ENCODE results near the gene ZNF618.
"Not testable (repeated sequence)": the region's sequence is repeated elsewhere in the genome, so short reads cannot be mapped to it uniquely, and the experiment has no call there.

Gene ZNF618

GRCh38 chr9:113995401-113995800 is 119.3 kb downstream of the ZNF618 start:
- no peaks in the 10 kb centered on the region for H3K27me3 ChIP-seq (ENCODE audit: control insufficient read depth, insufficient read depth, low read length)
- H3K36me3 ChIP-seq (ENCODE audit: control insufficient read depth, insufficient read depth, low read length): no peaks in the 10 kb centered on the region
- H3K4me1 ChIP-seq (ENCODE audit: control insufficient read depth, insufficient read depth, low read length): no peaks in the 10 kb centered on the region
- no peak overlapping the region for H3K9ac ChIP-seq (ENCODE audit: low read depth, low read length)
- H3K4me3 ChIP-seq (ENCODE audit: low read depth, low read length): no peak overlapping the region
- no peaks in the 10 kb centered on the region for H3K9me3 ChIP-seq (ENCODE audit: control insufficient read depth, insufficient read depth, low read length)

- Histone ChIP-seq H3K27me3 (ENCODE audit: control insufficient read depth, insufficient read depth, low read length) (no peaks in the 10 kb centered on the region), H3K4me3 (ENCODE audit: low read depth, low read length) (no peak overlapping the region), H3K4me1 (ENCODE audit: control insufficient read depth, insufficient read depth, low read length) (no peaks in the 10 kb centered on the region), H3K9me3 (ENCODE audit: control insufficient read depth, insufficient read depth, low read length) (no peaks in the 10 kb centered on the region), H3K36me3 (ENCODE audit: control insufficient read depth, insufficient read depth, low read length) (no peaks in the 10 kb centered on the region), H3K9ac (ENCODE audit: low read depth, low read length) (no peak overlapping the region)
Observed at GRCh38 chr9:113995963-113996362, 119.9 kb downstream of the ZNF618 start.

GRCh38 chr9:113996531-113997001 is 120.5 kb downstream of the ZNF618 start:
- Histone ChIP-seq H3K4me3 (ENCODE audit: low read depth, low read length) (no peak overlapping the region), H3K4me1 (ENCODE audit: control insufficient read depth, insufficient read depth, low read length) (no peaks in the 10 kb centered on the region), H3K27me3 (ENCODE audit: control insufficient read depth, insufficient read depth, low read length) (no peaks in the 10 kb centered on the region), H3K36me3 (ENCODE audit: control insufficient read depth, insufficient read depth, low read length) (no peaks in the 10 kb centered on the region), H3K9ac (ENCODE audit: low read depth, low read length) (no peak overlapping the region), H3K9me3 (ENCODE audit: control insufficient read depth, insufficient read depth, low read length) (no peaks in the 10 kb centered on the region)

GRCh38 chr9:113997064-113997463 is 121.0 kb downstream of the ZNF618 start:
- H3K27me3 ChIP-seq (ENCODE audit: control insufficient read depth, insufficient read depth, low read length); H3K4me3 ChIP-seq (ENCODE audit: low read depth, low read length); H3K36me3 ChIP-seq (ENCODE audit: control insufficient read depth, insufficient read depth, low read length); H3K4me1 ChIP-seq (ENCODE audit: control insufficient read depth, insufficient read depth, low read length); H3K9me3 ChIP-seq (ENCODE audit: control insufficient read depth, insufficient read depth, low read length); H3K9ac ChIP-seq (ENCODE audit: low read depth, low read length): not testable (repeated sequence)

- no peak overlapping the region for H3K4me3 ChIP-seq (ENCODE audit: low read depth, low read length)
- no peak overlapping the region for H3K9ac ChIP-seq (ENCODE audit: low read depth, low read length)
- no peaks in the 10 kb centered on the region for H3K36me3 ChIP-seq (ENCODE audit: control insufficient read depth, insufficient read depth, low read length)
- H3K4me1 ChIP-seq (ENCODE audit: control insufficient read depth, insufficient read depth, low read length): no peaks in the 10 kb centered on the region
- no peaks in the 10 kb centered on the region for H3K9me3 ChIP-seq (ENCODE audit: control insufficient read depth, insufficient read depth, low read length)
- H3K27me3 ChIP-seq (ENCODE audit: control insufficient read depth, insufficient read depth, low read length): no peaks in the 10 kb centered on the region
Observed at GRCh38 chr9:113997610-113998009, 121.5 kb downstream of the ZNF618 start.

GRCh38 chr9:113998114-113998513 is 122.0 kb downstream of the ZNF618 start:
- H3K4me1 ChIP-seq (ENCODE audit: control insufficient read depth, insufficient read depth, low read length): no peaks in the 10 kb centered on the region
- no peaks in the 10 kb centered on the region for H3K27me3 ChIP-seq (ENCODE audit: control insufficient read depth, insufficient read depth, low read length)
- no peaks in the 10 kb centered on the region for H3K36me3 ChIP-seq (ENCODE audit: control insufficient read depth, insufficient read depth, low read length)
- H3K9me3 ChIP-seq (ENCODE audit: control insufficient read depth, insufficient read depth, low read length): no peaks in the 10 kb centered on the region
- no peak overlapping the region for H3K9ac ChIP-seq (ENCODE audit: low read depth, low read length)
- H3K4me3 ChIP-seq (ENCODE audit: low read depth, low read length): no peak overlapping the region

GRCh38 chr9:113998525-113999255 is 122.6 kb downstream of the ZNF618 start:
- Histone ChIP-seq H3K36me3 (ENCODE audit: control insufficient read depth, insufficient read depth, low read length) (no peaks in the 10 kb centered on the region), H3K27me3 (ENCODE audit: control insufficient read depth, insufficient read depth, low read length) (no peaks in the 10 kb centered on the region), H3K4me3 (ENCODE audit: low read depth, low read length) (no peak overlapping the region), H3K9ac (ENCODE audit: low read depth, low read length) (no peak overlapping the region), H3K9me3 (ENCODE audit: control insufficient read depth, insufficient read depth, low read length) (no peaks in the 10 kb centered on the region), H3K4me1 (ENCODE audit: control insufficient read depth, insufficient read depth, low read length) (no peaks in the 10 kb centered on the region)

- Histone ChIP-seq H3K36me3 (ENCODE audit: control insufficient read depth, insufficient read depth, low read length) (no peaks in the 10 kb centered on the region), H3K9me3 (ENCODE audit: control insufficient read depth, insufficient read depth, low read length) (no peaks in the 10 kb centered on the region), H3K4me3 (ENCODE audit: low read depth, low read length) (no peak overlapping the region), H3K9ac (ENCODE audit: low read depth, low read length) (no peak overlapping the region), H3K27me3 (ENCODE audit: control insufficient read depth, insufficient read depth, low read length) (no peaks in the 10 kb centered on the region), H3K4me1 (ENCODE audit: control insufficient read depth, insufficient read depth, low read length) (no peaks in the 10 kb centered on the region)
Observed at GRCh38 chr9:113999256-114000062, 123.3 kb downstream of the ZNF618 start.

GRCh38 chr9:114000063-114000454 is 124.0 kb downstream of the ZNF618 start:
- H3K9me3 ChIP-seq (ENCODE audit: control insufficient read depth, insufficient read depth, low read length): no peaks in the 10 kb centered on the region
- no peaks in the 10 kb centered on the region for H3K36me3 ChIP-seq (ENCODE audit: control insufficient read depth, insufficient read depth, low read length)
- no peaks in the 10 kb centered on the region for H3K4me1 ChIP-seq (ENCODE audit: control insufficient read depth, insufficient read depth, low read length)
- no peaks in the 10 kb centered on the region for H3K27me3 ChIP-seq (ENCODE audit: control insufficient read depth, insufficient read depth, low read length)
- no peak overlapping the region for H3K4me3 ChIP-seq (ENCODE audit: low read depth, low read length)
- H3K9ac ChIP-seq (ENCODE audit: low read depth, low read length): no peak overlapping the region

GRCh38 chr9:114000671-114001409 is 124.7 kb downstream of the ZNF618 start:
- Histone ChIP-seq H3K27me3 (ENCODE audit: control insufficient read depth, insufficient read depth, low read length) (no peaks in the 10 kb centered on the region), H3K4me1 (ENCODE audit: control insufficient read depth, insufficient read depth, low read length) (no peaks in the 10 kb centered on the region), H3K4me3 (ENCODE audit: low read depth, low read length) (no peak overlapping the region), H3K9me3 (ENCODE audit: control insufficient read depth, insufficient read depth, low read length) (no peaks in the 10 kb centered on the region), H3K9ac (ENCODE audit: low read depth, low read length) (no peak overlapping the region), H3K36me3 (ENCODE audit: control insufficient read depth, insufficient read depth, low read length) (no peaks in the 10 kb centered on the region)

GRCh38 chr9:114001410-114001685 is 125.2 kb downstream of the ZNF618 start:
- Histone ChIP-seq H3K27me3 (ENCODE audit: control insufficient read depth, insufficient read depth, low read length) (no peaks in the 10 kb centered on the region), H3K4me3 (ENCODE audit: low read depth, low read length) (no peak overlapping the region)

More at GRCh38 chr9:114001410-114001685, 125.2 kb downstream of the ZNF618 start:
- Histone ChIP-seq H3K9ac (ENCODE audit: low read depth, low read length) (no peak overlapping the region), H3K9me3 (ENCODE audit: control insufficient read depth, insufficient read depth, low read length) (no peaks in the 10 kb centered on the region), H3K36me3 (ENCODE audit: control insufficient read depth, insufficient read depth, low read length) (no peaks in the 10 kb centered on the region), H3K4me1 (ENCODE audit: control insufficient read depth, insufficient read depth, low read length) (no peaks in the 10 kb centered on the region)
